Measurements from ENCODE around the gene TPSG1.
"Not testable (repeated sequence)": the region's sequence is repeated elsewhere in the genome, so short reads cannot be mapped to it uniquely, and the experiment has no call there.

The TPSG1 gene

GRCh38 chr16:1256296-1256873, 31.3 kb upstream of the TPSG1 start:
- not testable (repeated sequence) for DNase-seq

DNA sequence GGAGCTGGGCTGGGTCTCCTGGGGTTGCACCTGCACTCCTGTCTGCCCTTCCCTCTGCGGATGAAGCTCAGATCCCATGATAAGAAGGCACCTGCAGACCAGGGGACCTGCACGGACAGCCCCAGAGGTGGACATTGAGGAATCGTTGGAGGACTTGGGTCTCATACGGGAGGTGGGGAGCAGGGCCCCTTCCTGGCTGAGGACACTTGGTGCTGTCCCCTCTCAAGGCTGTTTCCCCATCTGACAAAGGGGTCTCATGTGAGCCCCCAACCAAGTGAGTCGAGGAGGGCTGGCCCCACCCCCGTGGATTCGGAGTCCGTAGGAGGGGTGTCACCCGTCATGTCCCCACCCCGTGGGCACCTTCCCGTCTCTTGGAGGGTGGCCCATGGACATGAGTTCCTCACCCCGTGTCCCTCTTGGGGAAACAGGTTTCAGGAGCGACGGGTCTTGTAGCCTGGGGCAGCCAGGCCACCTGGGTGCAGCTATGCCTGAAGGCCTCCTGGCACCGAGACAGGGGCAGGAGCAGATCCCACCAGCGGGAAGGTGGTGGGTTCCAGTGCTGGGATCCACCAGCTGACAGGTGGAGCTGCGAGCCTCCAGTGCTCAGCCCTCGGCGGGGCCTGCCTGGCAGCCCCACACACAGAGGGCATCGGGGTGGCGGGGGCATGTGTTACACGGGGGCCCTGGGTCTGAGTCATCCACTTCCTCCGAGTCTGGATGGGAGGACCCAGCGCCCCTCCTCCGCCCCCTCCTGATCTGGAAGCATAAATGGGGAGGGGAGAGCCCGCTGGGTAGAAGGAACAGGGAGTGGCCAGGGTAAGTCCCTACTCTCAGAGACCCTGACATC, 30.4 kb upstream of the TPSG1 start, which contains the start of gene TPSD1:
Gene TPSD1, plus strand, starts transcription at position 794 of the 847 bp plus-strand sequence. CDS start 212 bp downstream, outside the sequence.
- not testable (repeated sequence) for DNase-seq

GRCh38 chr16:1254821-1255220, 29.8 kb upstream of the TPSG1 start:
- DNase-seq, result not testable (repeated sequence)

DNA sequence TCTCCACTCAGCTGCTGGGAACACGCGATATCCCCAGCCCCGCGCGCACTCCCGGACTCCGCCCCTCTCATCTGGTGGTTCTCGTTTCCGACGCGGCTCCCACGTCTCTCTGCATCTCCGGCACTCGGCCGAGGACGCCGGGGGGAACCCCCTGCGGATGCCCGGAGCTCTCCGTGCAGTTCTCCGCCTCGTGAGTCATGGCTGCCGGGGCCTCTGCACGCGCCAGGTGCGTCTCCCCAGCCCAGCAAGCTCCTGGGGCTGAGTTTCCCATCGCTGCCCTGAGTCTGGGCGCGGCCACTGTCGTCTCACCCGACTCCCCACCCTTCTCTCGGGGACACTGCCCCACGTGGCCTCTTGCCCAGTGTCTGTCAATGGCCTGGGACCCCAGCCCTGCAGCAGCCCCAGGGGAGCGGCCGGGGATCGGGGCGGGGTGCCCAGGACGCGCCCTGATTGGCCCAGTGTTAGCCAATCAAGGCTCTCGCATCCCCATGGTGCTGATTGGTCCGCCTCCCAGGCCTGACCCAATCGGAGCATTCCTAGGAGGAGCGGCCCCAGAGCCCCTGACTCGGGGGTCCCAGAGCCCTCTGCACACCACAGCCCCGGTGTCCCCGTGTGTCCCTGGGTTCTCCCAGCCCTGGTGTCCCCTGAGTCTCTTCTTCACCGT, 28.8 kb upstream of the TPSG1 start:
- not testable (repeated sequence) for DNase-seq

GRCh38 chr16:1249031-1249755, 24.1 kb upstream of the TPSG1 start:
- DNase-seq, result not testable (repeated sequence)

- not testable (repeated sequence) for DNase-seq
Observed at GRCh38 chr16:1247903-1248537, 23.0 kb upstream of the TPSG1 start.

DNA sequence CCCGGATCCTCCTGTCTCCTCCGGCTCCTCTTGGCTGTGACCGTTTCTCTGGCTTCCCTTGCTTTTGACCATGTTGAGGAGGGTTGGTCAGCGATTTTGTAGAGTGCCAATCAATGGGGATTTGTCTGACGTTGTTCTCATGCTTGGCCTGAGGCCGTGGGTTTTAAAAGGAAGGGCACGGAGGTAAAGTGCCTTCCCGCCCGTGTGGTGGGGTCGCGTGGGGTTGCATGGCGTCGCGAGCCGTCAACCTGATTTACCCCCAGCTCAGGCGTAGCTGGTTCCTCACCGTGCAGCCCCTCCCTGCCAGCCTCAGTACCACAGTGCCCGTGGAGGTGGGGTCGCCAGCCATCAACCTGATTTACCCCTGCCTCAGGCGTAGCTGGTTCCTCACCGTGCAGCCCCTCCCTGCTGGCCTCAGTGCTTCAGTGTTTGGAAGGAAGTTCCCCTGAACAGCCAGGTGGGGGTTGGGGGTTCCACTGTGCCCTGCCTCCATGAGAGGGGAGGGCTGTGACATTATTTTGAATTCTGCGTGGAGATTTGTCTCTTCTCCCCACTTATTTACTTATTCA, 20.5 kb upstream of the TPSG1 start:
- no peak for DNase-seq

DNA sequence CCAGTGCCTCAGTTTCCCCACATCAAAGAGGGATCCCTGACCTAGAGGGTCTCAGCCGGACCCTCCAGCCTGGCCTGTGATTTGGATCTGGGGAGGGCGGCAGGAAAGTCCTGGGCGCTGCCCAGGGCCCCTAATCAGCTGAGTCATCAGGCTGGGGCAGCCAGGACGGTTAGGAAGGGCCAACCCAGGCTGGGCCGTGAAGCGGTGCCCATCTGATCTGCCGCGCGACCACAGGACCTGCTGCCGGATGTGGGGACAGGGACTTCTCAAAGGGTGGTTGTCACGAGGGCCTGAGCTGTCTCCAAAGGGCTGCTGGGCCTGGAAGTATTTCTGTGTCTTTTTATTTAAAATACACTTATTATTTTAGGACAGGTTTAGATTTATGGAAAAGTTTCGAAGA, 19.8 kb upstream of the TPSG1 start:
- peak; percentile 2 to 43 for DNase-seq

DNA sequence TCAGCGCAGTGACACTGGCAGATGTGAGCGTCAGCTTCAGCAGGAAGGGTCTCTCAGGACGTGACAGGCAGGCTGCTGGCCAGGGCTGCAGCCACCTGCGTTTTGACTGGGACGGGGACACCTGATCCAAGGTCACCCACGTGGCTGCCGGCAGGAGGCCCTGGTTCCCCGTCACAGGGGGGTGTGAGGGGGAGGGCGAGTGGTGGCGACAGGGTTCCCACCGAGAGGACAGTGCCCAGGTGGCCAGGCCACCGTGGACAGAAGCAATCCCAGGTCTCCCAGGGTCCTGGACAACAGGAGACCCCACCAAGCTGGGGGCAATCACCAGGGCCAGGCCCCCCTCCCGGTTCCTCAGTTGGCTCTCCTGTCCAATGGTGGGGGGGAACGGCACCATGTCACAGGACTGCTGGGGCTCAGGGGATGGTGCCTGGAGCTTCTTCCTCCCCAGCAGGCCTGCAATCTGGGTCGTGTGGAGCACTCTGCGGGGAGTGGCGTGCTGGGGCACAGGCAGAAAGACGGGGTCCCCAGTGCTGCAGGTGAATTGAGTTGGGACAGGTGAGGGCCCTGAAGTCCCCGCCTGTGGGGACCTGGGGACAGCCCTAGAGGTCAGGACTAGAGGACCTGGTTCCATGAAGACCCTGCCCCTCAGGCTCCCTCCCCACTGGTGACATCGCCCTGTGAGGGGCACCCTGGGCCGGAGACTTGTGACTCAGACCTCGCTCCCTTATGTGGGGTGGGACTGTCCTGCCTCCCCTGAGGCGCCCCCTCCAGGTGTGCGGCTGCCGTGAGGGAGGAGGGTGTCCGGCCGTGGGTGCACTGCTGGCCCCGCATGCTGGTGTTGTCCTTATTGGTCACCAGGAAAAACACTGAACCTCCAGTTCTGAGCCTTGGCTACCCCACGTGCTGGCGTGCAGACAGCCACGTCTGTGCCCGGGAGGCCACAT, 19.1 kb upstream of the TPSG1 start:
- DNase-seq, result not testable (repeated sequence)

GRCh38 chr16:1243363-1243762, 18.3 kb upstream of the TPSG1 start:
- DNase-seq, result not testable (repeated sequence)

DNA sequence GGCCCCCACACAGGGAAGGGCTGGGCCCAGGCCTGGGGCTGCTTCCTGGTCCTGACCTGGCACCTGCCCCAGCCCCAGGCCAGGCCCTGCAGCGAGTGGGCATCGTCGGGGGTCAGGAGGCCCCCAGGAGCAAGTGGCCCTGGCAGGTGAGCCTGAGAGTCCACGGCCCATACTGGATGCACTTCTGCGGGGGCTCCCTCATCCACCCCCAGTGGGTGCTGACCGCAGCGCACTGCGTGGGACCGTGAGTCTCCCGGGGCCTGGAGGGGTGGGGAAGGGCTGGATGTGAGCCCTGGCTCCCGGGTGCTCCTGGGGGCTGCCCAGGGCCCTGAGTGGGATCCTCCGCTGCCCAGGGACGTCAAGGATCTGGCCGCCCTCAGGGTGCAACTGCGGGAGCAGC, 16.0 kb upstream of the TPSG1 start:
- not testable (repeated sequence) for DNase-seq

DNA sequence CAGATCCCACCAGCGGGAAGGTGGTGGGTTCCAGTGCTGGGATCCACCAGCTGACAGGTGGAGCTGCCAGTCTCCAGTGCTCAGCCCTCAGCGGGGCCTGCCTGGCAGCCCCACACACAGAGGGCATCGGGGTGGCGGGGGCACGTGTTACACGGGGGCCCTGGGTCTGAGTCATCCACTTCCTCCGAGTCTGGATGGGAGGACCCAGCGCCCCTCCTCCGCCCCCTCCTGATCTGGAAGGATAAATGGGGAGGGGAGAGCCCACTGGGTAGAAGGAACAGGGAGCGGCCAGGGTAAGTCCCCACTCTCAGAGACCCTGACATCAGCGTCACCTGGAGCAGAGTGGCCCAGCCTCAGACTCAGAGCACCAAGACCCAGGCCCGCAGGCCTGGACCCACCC, 15.4 kb upstream of the TPSG1 start, which contains the start of gene TPSAB1:
Gene TPSAB1, plus strand, starts transcription at position 270 of the 400 bp plus-strand sequence. CDS start 234 bp downstream, outside the sequence.
- DNase-seq, result not testable (repeated sequence)

- DNase-seq, result not testable (repeated sequence)
Observed at GRCh38 chr16:1239575-1239974, 14.5 kb upstream of the TPSG1 start.

DNA sequence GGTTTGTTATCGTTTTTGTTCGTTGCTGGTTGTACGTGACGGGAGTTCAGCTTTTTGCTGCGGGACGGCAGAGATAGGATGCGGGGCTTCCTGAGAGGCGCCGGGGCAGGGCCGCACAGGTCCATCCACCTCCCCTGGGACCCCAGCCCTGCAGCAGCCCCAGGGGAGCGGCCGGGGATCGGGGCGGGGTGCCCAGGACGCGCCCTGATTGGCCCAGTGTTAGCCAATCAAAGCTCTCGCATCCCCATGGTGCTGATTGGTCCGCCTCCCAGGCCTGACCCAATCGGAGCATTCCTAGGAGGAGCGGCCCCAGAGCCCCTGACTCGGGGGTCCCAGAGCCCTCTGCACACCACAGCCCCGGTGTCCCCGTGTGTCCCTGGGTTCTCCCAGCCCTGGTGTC, 13.8 kb upstream of the TPSG1 start:
- not testable (repeated sequence) for DNase-seq

DNA sequence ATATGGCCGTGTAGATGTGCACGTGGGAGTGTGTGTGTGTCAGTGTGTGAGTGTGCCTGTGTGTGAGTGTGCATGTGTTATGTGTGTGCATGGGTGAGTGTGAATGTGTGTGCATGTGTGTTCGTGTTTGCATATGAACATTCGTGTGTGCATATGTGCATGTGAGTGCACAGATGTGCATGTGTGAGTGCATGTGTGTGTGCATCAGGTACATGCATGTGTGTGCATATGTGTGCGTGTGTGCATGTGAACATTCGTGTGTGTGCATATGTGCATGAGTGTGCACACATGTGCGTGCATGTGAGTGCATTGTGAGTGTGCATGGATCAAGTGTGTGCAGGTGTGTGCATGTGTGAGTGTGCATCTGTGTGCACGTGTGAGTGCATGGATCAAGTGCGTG, 12.9 kb upstream of the TPSG1 start:
- no peak for DNase-seq

DNA sequence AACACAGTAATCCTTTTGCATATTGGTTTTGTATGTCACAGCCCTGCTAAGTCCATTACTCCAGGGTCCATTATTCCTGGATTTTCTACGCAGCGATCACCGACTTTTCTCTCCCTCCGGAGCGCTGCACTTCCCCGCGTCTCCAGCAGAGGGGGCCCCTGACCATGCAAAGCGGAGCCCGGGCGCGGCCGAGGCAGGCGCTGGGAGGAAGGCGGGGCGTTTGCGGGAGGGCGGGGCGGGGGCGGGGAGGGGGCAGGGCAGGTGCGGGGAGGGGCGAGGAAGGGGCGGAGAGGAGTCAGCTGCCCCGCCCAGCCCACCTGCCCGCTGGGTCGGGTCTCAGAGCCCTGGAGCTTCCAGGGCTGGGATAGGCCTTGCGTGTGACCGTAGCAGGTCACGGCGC, 11.6 kb upstream of the TPSG1 start:
- DNase-seq, result not testable (repeated sequence)

GRCh38 chr16:1232049-1232748, 7.1 kb upstream of the TPSG1 start:
- not testable (repeated sequence) for DNase-seq

DNA sequence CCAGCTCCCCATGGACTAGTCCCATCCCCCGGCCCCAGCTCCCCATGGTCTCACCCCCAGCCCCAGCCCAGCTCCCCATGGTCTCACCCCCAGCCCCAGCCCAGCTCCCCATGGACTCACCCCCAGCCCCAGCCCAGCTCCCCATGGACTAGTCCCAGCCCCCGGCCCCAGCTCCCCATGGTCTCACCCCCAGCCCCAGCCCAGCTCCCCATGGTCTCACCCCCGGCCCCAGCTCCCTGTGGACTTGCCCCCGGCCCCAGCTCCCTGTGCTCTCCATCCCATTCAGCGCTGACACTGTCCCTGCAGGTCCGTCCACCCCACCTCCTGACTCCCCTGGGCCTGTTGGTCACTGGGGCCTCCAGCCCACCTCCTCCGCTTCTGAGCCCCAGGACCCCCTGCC, 6.2 kb upstream of the TPSG1 start:
- not testable (repeated sequence) for DNase-seq

DNA sequence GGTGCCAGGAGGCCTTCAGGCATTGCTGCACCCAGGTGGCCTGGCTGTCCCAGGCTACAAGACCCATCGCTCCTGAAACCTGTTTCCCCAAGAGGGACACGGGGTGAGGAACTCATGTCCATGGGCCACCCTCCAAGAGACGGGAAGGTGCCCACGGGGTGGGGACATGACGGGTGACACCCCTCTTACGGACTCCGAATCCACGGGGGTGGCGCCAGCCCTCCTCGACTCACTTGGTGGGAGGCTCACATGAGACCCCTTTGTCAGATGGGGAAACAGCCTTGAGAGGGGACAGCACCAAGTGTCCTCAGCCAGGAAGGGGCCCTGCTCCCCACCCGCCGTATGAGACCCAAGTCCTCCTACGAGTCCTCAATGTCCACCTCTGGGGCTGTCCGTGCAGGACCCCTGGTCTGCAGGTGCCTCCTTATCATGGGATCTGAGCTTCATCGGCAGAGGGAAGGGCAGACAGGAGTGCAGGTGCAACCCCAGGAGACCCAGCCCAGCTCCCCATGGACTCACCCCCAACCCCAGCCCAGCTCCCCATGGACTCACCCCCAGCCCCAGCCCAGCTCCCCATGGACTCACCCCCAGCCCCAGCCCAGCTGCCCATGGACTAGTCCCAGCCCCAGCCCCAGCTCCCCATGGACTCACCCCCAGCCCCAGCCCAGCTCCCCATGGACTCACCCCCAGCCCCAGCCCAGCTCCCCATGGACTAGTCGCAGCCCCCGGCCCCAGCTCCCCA, 5.6 kb upstream of the TPSG1 start:
- DNase-seq, result not testable (repeated sequence)

Measured in CD4-positive, alpha-beta T cell treated with Interleukin-4 for 1 hour (primary cell).